Activated CD4-positive, alpha-beta T cell treated with anti-CD3 and anti-CD28 coated beads, Interleukin-2, amount 50 U/mL, for 24 hours (primary cell): Measurements from ENCODE around the gene SERGEF.
"Not testable (repeated sequence)": the region's sequence is repeated elsewhere in the genome, so short reads cannot be mapped to it uniquely, and the experiment has no call there.

Experiments used
- DNase-seq, 2 donors: peaks; one replicate each; pipeline ENCODE4 v3.0.0-alpha.2; 2020; ENCODE audit warnings: low read depth in 1 of 2, low spot score in 1 of 2

SERGEF gene

DNA sequence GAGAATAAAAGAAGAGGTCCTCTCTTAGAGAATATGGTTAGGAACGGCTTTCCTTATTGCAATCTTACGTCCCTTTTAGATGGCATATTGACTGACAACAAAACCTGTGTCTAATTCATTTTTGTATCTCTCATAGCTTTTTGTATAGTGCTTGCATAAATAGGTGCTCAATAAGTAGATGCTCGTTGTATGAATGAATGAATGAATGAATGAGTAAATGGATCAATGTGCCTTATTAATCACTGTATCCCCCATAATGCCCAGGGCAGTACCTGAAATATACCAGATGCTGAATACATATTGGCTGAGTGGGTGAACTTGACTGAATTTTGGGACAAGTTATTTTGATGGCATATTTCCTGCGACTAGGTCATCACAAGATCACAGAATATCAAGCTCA lies 97.9 kb downstream of the SERGEF start:
- no peak for DNase-seq

- no peak for DNase-seq
These were observed 105.8 kb downstream of the SERGEF start for GRCh38 chr11:17907046-17907445.

GRCh38 chr11:17906436-17906835 lies 106.4 kb downstream of the SERGEF start:
- no peak for DNase-seq

DNA sequence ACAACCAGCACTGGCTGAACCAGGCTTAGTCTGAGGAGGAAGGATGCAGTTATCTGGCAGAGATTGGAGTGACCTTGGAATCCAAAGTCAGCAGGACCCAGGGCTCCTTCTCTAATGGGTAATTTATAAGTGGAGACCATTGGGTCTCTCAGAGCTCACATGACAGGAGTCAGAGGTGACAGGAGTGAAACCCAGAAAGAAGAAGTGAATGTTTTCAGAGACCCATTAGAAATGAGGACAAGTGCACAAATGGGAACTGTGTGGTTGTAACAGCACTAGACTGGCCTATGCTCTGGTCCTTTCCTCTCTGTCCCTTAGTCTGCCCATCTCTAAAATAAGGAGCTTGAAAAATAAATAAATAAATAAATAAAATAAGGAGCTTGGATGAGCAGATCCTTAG lies 107.4 kb downstream of the SERGEF start:
- no peak for DNase-seq

DNA sequence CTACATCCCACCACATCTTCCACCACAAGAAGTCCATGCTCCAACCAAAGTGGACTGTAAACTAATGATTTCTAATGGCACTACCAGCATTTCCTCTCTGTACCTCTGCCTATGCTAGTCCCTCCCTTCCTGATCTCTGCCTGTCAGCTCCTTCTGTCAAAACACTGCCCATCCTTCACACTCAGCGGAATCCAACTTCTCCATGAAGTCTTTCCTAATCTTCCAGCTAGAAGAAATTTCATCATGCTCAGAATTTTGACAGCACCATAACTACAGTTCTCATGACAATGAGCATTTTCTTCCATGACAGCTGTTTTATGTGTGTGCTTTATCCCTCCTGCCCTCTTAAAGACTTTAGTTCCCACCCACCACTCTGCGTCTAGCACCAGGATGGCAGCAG lies 111.4 kb downstream of the SERGEF start:
- no peak for DNase-seq

GRCh38 chr11:17898782-17899181 lies 114.1 kb downstream of the SERGEF start:
- DNase-seq: no peak

- no peak for DNase-seq
These were observed 114.8 kb downstream of the SERGEF start for GRCh38 chr11:17898071-17898470.

DNA sequence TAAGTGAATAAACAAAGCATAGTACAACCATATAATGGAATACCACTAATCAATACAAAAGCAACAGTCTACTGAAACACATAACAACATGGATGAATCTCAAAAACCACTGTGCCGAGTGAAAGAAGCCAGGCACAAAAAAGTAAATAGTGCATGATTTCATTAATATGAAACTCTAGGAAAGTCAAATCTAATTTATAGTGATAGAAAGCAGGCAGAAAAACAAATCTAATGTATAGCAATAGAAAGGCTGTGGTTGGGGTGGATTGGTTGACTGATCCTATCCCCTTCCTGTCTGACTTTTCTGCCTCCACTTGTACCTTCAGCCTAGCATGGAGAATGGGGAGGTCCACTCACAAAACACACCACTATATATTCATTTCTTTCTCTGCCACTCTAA lies 115.4 kb downstream of the SERGEF start:
- no peak for DNase-seq

DNA sequence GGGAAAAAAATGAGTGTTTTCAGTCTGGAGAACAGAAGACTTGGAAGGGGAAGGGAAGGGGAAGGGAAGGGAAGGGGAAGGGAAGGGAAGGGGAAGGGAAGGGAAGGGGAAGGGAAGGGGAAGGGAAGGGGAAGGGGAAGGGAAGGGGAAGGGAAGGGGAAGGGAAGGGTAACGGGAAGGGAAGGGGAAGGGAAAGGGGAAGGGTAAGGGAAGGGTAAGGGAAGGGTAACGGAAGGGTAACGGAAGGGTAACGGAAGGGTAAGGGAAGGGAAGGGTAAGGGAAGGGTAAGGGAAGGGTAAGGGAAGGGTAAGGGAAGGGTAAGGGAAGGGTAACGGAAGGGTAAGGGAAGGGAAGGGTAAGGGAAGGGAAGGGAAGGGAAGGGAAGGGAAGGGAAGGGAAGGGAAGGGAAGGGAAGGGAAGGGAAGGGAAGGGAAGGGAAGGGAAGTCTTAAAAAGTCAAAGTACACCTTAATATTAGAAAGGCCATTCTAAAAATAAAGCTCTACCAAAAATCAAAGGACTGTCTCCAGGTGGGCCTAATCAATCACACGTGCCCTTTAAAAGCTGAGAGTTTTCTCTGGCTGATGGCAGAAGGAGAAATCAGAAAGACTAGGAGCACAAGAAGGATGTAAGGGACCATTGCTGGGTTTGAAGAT lies 116.2 kb downstream of the SERGEF start:
- not testable (repeated sequence) for DNase-seq

DNA sequence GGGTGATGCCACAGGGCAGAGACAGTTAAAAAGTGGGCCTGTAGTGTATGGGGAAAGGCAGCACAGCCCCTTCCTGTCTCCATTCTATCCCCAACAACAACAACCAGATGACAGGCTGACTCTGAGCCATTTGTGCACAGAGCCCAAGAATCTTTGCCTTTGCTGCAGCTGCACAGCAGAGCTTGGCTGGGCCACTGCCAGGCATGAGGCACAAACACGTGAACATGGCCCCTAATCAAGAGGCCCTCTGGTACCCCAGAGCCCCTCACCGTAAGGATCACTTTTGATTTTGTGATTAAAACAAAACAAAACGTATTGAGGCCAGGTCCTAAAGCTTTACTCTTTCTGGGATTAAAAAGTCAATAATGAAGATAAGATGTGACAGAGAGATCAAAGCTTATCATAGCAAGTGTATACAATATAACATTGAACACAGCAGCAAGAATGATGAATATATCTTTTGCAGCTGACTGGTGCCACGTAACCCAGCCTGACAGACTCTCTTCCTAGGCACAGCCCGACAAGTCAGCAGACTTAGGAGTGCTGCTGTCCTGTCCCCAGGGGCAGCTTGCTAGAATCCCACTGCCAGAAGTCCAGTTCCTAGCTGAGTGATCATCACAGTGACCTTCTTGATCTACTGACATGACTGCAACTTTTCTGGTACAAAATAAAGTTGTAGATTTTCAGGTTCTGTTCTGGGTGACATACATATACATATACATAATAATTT lies 117.8 kb downstream of the SERGEF start:
- no peak for DNase-seq

- no peak for DNase-seq
These were observed 120.4 kb downstream of the SERGEF start for GRCh38 chr11:17892409-17892808.

- DNase-seq: no peak
These were observed 122.5 kb downstream of the SERGEF start for GRCh38 chr11:17890325-17890724.

DNA sequence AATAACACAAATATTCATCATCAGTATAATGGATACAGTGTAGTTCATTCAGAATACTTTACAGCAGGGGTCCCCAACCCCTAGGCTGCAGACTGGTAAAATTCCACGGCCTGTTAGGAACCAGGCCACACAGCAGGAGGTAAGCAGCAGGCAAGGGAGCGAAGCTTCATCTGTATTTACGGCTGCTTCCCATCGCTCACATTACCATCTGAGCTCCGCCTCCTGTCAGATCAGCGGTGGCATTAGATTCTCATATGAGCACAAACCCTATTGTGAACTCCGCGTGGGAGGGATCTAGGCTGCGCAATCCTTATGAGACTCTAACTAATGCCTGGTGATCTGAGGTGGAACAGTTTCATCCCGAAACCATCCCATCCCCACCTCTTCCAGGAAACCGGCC lies 125.1 kb downstream of the SERGEF start:
- DNase-seq: no peak

- no peak for DNase-seq
These were observed 128.9 kb downstream of the SERGEF start for GRCh38 chr11:17883946-17884345.

- no peak for DNase-seq
These were observed 129.8 kb downstream of the SERGEF start for GRCh38 chr11:17883057-17883456.

- no peak for DNase-seq
These were observed 134.1 kb downstream of the SERGEF start for GRCh38 chr11:17878743-17879142.

DNA sequence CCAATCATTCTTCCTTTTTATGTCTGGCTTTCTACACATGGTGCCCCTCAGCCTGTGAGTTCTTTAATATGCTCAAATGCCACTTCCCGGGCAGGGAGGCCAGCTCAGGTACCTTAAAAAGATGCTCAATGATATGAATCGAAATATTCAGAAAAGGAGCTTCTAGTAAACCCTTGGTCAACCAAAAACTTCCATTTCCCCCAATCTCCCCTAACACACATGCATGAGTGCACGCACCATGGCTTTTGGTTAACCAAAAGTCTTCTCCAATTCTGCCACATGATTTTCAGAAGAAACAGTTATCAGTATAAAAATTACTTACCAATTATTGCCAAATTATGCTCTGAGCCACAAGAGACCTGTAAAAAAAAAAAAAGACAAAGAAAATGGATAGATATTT lies 135.0 kb downstream of the SERGEF start:
- no peak for DNase-seq

DNA sequence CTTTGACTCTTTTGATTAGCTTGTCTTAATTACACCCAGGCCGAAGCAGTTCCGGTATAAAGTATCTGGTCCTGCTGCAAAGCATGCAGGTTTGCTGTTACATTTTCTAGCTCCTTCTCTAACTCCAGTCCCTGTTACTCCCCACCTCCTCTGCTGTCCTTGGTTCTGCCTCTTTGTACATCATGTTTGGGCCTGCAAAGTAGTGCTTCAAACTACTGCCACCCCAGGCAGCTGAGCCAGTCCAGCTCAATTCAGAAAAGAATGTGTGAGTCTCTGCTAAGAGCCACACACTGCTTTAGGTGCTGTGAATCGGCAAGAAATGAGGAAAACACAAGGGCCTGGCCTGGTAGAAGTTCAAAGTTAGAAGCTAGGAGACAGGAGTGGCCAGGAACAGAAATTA lies 136.0 kb downstream of the SERGEF start:
- no peak for DNase-seq

- DNase-seq: no peak
These were observed 137.0 kb downstream of the SERGEF start for GRCh38 chr11:17875891-17876290.

DNA sequence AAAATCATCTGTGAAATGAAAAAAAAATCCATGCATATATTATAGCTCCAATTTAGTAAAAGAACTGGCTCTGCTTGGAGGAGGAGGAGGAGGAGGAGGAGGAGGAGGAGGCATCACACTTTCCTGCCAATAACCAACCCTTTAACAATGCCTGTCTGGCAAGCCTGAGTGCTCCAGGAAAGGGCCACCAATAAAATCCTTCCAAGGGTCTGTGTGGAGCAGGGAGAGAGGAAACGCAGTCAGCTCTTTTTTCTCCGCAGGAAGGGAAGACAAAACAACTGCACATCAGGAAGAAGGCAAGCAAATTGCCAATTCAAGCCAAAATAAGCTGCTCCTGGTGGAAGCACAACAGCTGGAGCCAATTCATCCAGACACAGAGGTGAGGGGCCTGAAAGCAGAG lies 139.3 kb downstream of the SERGEF start:
- DNase-seq: no peak

DNA sequence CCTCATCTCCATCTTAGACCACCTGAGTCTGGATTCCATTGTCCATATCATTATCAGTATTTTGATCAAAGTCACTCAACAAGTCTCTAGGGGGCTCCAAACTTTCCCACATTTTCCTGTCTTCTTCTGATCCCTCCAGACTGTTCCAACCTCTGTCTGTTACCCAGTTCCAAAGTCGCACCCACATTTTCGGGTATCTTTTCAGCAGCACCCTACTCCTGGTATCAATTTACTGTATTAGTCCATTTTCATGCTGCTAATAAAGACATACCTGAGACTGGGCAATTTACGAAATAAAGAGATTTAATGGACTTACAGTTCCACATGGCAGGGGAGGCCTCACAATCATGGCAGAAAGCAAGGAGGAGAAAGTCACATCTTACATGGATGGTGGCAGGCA lies 144.4 kb downstream of the SERGEF start:
- DNase-seq: not testable (repeated sequence)

DNA sequence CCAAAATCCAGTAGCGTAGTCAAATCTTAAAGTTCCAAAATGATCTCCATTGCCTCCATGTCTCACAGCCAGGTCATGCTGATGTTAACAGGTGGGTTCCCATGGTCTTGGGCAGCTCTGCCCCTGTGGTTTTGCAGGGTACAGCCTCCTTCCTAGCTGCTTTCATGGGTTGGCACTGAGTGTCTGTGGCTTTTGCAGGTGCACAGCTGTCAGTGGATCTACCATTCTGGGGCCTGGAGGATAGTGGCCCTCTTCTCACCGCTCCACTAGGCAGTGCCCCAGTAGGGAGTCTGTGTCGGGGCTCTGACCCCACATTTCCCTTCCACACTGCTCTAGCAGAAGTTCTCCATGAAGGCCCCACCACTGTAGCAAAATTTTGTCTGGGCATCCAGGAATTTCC lies 145.5 kb downstream of the SERGEF start:
- no peak for DNase-seq
